Measurements from ENCODE around the gene PIGH. TPM values are rescaled to one million over a fixed set of nuclear protein-coding genes. Genes with fewer than 3 reads are reported as not detected.
"Not testable (repeated sequence)": the region's sequence is repeated elsewhere in the genome, so short reads cannot be mapped to it uniquely, and the experiment has no call there.

PIGH gene
- total RNA-seq, 1 donor from 2014 or later = 12.0 TPM

GRCh38 chr14:67619446-67620216 is 19.6 kb upstream of the PIGH start, which contains the start of gene ARG2:
Gene ARG2 (plus strand): TSS chr14:67619920. CDS start chr14:67619978, 58 bp downstream.
- peak; percentile 99 for DNase-seq
- intact Hi-C loops (cut with DNase I) = loop anchor here (5.0 kb wide), 1 partner anchor 48 kb away; no protein-coding TSS in a partner anchor

GRCh38 chr14:67618617-67619063 is 18.6 kb upstream of the PIGH start:
- peak; percentile 77 for ATAC-seq (ENCODE audit: poor library complexity)
- intact Hi-C loops (cut with DNase I) = loop anchor here (5.0 kb wide), 1 partner anchor 49 kb away; no protein-coding TSS in a partner anchor
- no peak for DNase-seq

More at GRCh38 chr14:67619446-67620216, 19.6 kb upstream of the PIGH start, which contains the start of gene ARG2:
- ATAC-seq (ENCODE audit: poor library complexity) = peak; percentile 99

- intact Hi-C loops (cut with DNase I) = no loop called here
- no peak for DNase-seq
- no peak for ATAC-seq (ENCODE audit: poor library complexity)
These were observed 10.4 kb upstream of the PIGH start for GRCh38 chr14:67610491-67610890.

- intact Hi-C loops (cut with DNase I) = no loop called here
- DNase-seq = no peak
- no peak for ATAC-seq (ENCODE audit: poor library complexity)
These were observed 9.7 kb upstream of the PIGH start for GRCh38 chr14:67609642-67610310.

GRCh38 chr14:67607646-67608045 is 7.6 kb upstream of the PIGH start:
- intact Hi-C loops (cut with DNase I) = no loop called here
- ATAC-seq (ENCODE audit: poor library complexity) (no peak), DNase-seq (no peak)

GRCh38 chr14:67602995-67603545 is 3.0 kb upstream of the PIGH start:
- intact Hi-C loops (cut with DNase I) = no loop called here
- DNase-seq (no peak), ATAC-seq (ENCODE audit: poor library complexity) (no peak)

- intact Hi-C loops (cut with DNase I) = no loop called here
- DNase-seq = no peak
- no peak for ATAC-seq (ENCODE audit: poor library complexity)
These were observed 2.0 kb upstream of the PIGH start for GRCh38 chr14:67602076-67602475.

- intact Hi-C loops (cut with DNase I); ATAC-seq (ENCODE audit: poor library complexity): not testable (repeated sequence)
These were observed 500 bp upstream of the PIGH start for GRCh38 chr14:67600562-67600974.

GRCh38 chr14:67595392-67595791 is 4.7 kb downstream of the PIGH start:
- DNase-seq = no peak
- no peak for ATAC-seq (ENCODE audit: poor library complexity)
- intact Hi-C loops (cut with DNase I) = no loop called here

More at GRCh38 chr14:67600562-67600974, 500 bp upstream of the PIGH start:
- not testable (repeated sequence) for DNase-seq

- ATAC-seq (ENCODE audit: poor library complexity); intact Hi-C loops (cut with DNase I); DNase-seq: not testable (repeated sequence)
These were observed 6.4 kb downstream of the PIGH start for GRCh38 chr14:67593650-67594049.

GRCh38 chr14:67589204-67589770 is 10.8 kb downstream of the PIGH start:
- ATAC-seq (ENCODE audit: poor library complexity) (no peak), DNase-seq (no peak)
- intact Hi-C loops (cut with DNase I) = loop anchor here (5.0 kb wide), 1 partner anchor 113 kb away; the partner anchor contains the start of gene RDH12

GRCh38 chr14:67586369-67586768 is 13.7 kb downstream of the PIGH start:
- DNase-seq (no peak), ATAC-seq (ENCODE audit: poor library complexity) (no peak)
- intact Hi-C loops (cut with DNase I) = loop anchor here (5.0 kb wide), 1 partner anchor 116 kb away; the partner anchor contains the start of gene RDH12

- ATAC-seq (ENCODE audit: poor library complexity) (no peak), DNase-seq (no peak)
- intact Hi-C loops (cut with DNase I) = loop anchor here (5.0 kb wide), 1 partner anchor 117 kb away; the partner anchor contains the start of gene RDH12
These were observed 15.1 kb downstream of the PIGH start for GRCh38 chr14:67584978-67585377.

- no peak for DNase-seq
- peak; percentile 79 for ATAC-seq (ENCODE audit: poor library complexity)
- intact Hi-C loops (cut with DNase I) = no loop called here
These were observed 16.1 kb downstream of the PIGH start for GRCh38 chr14:67583711-67584644.

- DNase-seq = no peak
- intact Hi-C loops (cut with DNase I) = no loop called here
- ATAC-seq (ENCODE audit: poor library complexity) = no peak
These were observed 18.0 kb downstream of the PIGH start for GRCh38 chr14:67582061-67582460.

- ATAC-seq (ENCODE audit: poor library complexity) (no peak), DNase-seq (no peak)
- intact Hi-C loops (cut with DNase I) = no loop called here
These were observed 18.4 kb downstream of the PIGH start for GRCh38 chr14:67581643-67582042.

GRCh38 chr14:67580336-67581171 is 19.5 kb downstream of the PIGH start:
- ATAC-seq (ENCODE audit: poor library complexity) (no peak), DNase-seq (no peak)
- intact Hi-C loops (cut with DNase I) = no loop called here

Measured in Right ventricle myocardium superior (tissue), 1 donor.